ENCODE data around the gene UQCR10.

UQCR10 gene

GRCh38 chr22:29765905-29766631 lies 1.1 kb upstream of the UQCR10 start:
- peak; percentile 8 for DNase-seq

- DNase-seq, result peak; percentile 96
Observed at GRCh38 chr22:29766632-29767170, 468 bp upstream of the UQCR10 start, which contains the start of gene ZMAT5. TSS of gene ZMAT5 (minus strand) at chr22:29767007. CDS start at chr22:29748544, 18,463 bp downstream.

- no peak for DNase-seq
Observed at GRCh38 chr22:29768052-29768693, 1.0 kb downstream of the UQCR10 start.

GRCh38 chr22:29769723-29770321 lies 2.7 kb downstream of the UQCR10 start:
- no peak for DNase-seq

DNA sequence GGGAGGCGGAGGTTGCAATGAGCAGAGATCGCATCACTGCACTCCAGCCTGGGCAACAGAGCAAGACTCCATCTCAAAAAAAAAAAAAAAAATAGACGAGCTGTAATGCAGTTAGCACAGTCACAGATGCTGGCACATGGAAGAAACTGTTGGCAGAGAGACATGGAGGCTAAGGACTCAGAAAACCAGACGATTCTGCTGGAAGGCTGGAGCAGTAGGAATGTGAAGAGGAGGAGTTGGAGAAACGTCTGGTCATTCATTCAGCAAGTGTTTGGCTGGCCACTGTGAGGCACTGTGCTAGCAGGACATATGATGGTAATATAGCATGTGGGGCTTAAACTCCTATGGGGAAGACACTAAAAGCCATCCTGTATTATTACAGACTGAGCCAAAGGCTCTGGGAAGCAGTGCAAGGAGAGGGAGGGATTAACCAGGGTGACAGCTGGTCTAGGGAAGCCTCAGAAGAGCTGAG lies 5.0 kb downstream of the UQCR10 start:
- no peak for DNase-seq

GRCh38 chr22:29773233-29773632 lies 6.1 kb downstream of the UQCR10 start:
- DNase-seq, result no peak

GRCh38 chr22:29780220-29780619 lies 13.1 kb downstream of the UQCR10 start:
- no peak for DNase-seq

- DNase-seq, result no peak
Observed at GRCh38 chr22:29780748-29781676, 13.8 kb downstream of the UQCR10 start.

DNA sequence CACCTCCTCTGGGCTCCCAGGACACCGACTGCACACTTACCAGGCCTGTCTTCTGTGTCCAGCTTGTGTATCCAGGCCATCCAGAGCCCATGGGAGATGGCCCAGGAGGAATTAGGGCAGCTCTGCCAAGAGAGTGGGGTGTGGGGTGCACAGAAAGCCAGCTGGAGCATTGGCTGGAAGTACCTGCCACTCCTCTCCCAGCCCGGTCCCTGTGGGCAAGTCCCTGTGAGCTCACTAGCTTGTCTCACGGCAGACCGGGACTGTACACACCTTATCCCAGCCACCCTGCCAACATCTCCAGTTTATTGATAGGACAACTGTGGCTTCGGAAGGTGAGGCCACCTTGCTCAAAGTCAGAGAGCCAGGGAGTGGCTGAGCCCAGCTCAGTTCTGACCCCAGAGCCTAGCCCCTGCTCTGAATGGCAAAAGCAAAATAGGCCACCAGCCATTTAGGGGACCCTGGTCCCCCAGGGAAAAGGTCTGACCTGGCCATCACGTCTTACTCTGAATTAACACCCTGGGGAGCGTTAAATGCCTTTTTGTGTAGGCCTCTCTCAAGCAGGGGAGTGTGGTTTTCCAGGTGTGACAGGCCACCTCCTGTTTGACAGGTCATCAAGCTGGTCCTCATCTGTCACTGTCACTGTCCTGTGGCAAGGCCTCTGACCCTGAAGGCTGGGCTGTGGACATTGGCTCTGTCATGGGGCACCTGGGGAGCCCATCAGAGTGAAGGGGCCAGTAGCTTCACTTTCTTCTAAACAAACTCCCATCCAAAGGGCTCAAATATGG lies 15.1 kb downstream of the UQCR10 start:
- DNase-seq, result no peak

DNA sequence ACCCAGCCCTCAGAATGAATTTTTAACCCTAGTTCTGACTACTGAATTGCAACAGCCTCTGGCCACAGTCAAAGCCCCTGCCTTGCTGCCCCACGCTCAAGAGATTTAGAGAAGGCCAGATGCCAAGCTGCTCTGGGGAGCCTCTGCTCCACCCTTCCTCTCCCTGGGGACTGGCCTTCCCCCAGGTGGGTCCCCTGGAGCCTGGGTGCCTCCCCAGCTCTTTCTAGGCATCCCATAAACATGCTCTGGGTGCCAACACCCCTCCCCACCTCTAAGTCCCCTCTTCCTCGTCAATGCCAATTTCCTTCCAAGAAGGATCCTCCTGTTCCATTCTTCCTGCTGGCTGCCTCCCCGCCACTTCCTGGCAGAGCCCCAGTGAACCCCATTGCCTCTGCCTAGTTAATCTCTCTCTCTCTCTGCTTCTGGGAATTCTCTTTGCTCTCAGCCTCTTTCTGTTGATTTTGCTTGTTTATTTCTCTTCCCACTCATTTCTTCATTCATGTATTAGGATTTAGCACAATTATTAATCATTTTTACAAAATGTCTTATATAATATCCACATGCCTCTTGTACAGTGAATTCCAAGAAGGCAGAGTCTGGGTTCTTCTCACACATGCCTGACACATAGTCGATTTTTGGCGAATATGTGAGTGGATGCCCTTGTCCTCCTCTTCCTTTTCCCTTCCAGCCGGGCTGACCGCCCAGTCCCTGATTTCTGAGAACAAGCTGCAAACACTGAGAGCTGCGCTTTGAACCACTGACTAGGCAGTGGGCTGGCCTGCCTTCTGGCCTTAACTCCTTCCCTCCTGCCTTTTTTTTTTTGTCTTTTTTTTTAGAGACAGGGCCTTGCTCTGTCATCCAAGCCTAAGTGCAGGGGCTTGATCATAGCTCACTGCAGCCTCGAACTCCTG lies 17.5 kb downstream of the UQCR10 start:
- DNase-seq, result no peak

DNA sequence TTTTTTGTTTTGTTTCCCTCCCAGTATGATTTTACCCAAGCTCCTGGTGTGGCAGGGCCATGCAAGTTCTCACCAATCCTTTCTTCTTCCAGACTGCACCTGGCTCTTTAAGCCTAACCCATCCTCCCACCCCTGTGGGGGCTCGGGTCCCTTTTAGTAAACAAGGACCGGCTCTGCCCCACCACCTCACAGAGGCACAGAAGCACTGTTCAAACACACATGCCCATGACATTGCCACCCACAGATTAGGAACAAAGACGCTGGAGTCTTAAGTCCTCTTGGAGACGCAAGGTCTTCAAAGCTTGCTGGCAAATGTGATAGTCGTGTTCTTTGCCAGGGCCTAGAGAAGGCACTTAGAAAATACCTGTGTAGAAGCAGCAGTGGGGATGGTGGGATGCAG lies 18.9 kb downstream of the UQCR10 start:
- no peak for DNase-seq

GRCh38 chr22:29787371-29787980 lies 20.3 kb downstream of the UQCR10 start:
- DNase-seq, result no peak

GRCh38 chr22:29788339-29789279 lies 21.4 kb downstream of the UQCR10 start:
- DNase-seq, result no peak

GRCh38 chr22:29790061-29790460 lies 22.9 kb downstream of the UQCR10 start:
- DNase-seq, result no peak

- no peak for DNase-seq
Observed at GRCh38 chr22:29793396-29793795, 26.2 kb downstream of the UQCR10 start.

DNA sequence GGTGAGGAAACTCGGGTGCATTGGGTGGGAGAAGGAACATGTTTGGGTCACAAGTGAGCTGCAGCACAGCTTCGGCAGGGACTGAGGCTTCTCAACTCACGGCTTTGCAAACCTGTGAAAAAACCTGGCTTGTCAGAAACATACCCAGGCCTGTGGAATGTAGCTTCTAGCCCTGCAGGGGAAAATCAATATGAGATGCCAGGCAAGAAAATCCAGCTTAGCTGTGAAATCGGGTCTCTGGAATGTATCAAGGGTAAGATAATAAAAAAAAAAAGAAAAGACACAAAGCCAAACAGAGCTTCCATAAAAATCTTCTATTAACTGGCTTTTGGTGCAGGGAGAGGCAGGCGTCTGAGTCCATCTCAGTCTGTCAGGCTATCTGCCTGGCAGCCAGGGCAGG lies 28.5 kb downstream of the UQCR10 start:
- DNase-seq, result no peak

DNA sequence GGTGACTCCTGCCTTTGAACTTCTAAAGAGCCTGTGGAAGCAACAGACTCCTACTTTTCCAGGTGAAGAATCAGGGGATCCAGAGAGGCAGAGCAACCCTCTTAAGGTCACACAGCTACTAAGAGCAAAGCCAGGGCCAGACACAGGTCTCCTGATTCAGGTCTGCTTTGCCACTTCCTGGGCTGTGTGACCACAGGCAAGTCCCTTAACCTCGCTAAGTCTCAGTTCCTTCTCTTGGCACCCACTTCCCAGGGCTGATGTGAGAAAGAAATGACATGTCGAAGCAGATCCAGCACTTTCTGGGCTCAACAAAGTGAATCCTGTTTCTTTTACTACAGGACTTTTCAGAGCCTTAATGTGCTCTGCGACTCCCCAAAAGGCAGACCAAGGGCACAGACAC lies 30.2 kb downstream of the UQCR10 start:
- DNase-seq, result no peak

DNA sequence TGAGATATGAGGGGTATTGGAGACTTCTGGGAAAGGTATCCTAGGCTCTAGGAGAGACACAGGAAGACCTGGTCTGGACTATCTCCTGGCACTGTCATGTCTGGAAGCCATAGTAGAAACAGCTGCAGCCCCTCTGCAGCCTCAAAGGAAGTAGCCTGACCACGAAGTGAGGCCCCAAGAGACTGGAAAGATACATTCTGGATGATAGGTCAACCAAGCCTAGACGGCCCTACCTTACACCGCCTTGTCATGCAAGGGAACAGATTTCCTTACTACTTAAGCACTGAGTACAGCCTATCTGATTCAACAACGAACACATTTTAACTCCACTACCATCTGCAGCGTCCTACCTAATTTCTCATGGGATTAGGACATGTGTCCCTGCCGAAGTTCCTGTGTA lies 31.1 kb downstream of the UQCR10 start:
- DNase-seq, result no peak

DNA sequence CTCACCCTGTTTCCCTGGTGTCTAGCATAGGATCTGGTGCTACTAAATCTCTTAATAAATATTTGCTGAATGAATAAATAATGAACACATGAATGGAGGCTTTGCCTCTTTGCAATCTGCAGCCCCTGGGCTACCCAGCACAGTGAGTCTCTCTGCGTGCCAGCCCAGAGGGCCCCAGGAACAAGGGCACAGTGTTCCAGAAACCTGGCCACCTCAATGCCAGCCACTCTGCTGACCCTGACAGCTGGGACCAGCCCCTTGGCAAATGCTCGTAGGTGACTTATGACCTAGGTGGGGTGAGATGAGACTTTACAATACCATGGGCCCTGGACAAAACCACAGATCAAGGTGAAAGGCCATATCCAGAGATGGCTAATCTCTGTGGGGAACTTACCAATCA lies 31.6 kb downstream of the UQCR10 start:
- no peak for DNase-seq

Data from CD4-positive, alpha-beta T cell treated with Interleukin-21 for 1 hour (primary cell).